K562 (cell line): ENCODE data around the gene CDK5RAP3.

Experiments used
- GABPA ChIP-seq: fragments of 200-800 bp; sonication (Bioruptor generic); conservative IDR thresholded peaks from 2 replicates; pipeline ENCODE4 v1.6.1; 2016; ENCODE audit warnings: low read depth, missing genetic modification characterization, missing compliant biosample characterization
- PATZ1 ChIP-seq: fragments of 250-450 bp; sonication (Bioruptor Pico); IDR thresholded peaks from 2 replicates; pipeline ENCODE4 v1.5.0; 2020; ENCODE audit warnings: mild to moderate bottlenecking, borderline replicate concordance

GRCh38 chr17:47934856-47935255 is 36.1 kb upstream of the CDK5RAP3 start:
- TF ChIP-seq GABPA (tag), result no peak
- no peak for TF ChIP-seq PATZ1 (CRISPR knock-in tag)
